Hematopoietic multipotent progenitor cell (in vitro differentiated cells): ENCODE data around the gene CARD9. TPM values are rescaled to one million over a fixed set of nuclear protein-coding genes. Genes with fewer than 3 reads are reported as not detected.

Experiments
- DNase-seq, 3 donors: peaks; one replicate each; pipeline ENCODE4 v3.0.0-alpha.2; 2011 to 2015; ENCODE audit warnings: low read depth in 2 of 3, low spot score in 2 of 3
- total RNA-seq: library from RNA; depleted of rRNA; stranded (reverse); fragments of >200 nt; gene quantifications from one replicate; pipeline ENCODE4 v1.2.3, GENCODE V29; 2012

Gene CARD9
- total RNA-seq, 1 donor = 23.4 TPM

- no peak for DNase-seq
These were observed 8.6 kb upstream of the CARD9 start for GRCh38 chr9:136381966-136382513.

GRCh38 chr9:136381311-136381710 is 7.8 kb upstream of the CARD9 start:
- no peak for DNase-seq

GRCh38 chr9:136380381-136380780 is 6.9 kb upstream of the CARD9 start:
- no peak for DNase-seq

GRCh38 chr9:136379891-136380290 is 6.4 kb upstream of the CARD9 start:
- no peak for DNase-seq

- no peak for DNase-seq
These were observed 5.9 kb upstream of the CARD9 start for GRCh38 chr9:136379401-136379800.

- no peak for DNase-seq
These were observed 5.5 kb upstream of the CARD9 start for GRCh38 chr9:136379003-136379287.

- no peak for DNase-seq
These were observed 4.9 kb upstream of the CARD9 start for GRCh38 chr9:136378170-136379002.

- DNase-seq = no peak
These were observed 4.1 kb upstream of the CARD9 start for GRCh38 chr9:136377341-136378169.

GRCh38 chr9:136376457-136376856 is 3.0 kb upstream of the CARD9 start:
- no peak for DNase-seq

- no peak for DNase-seq
These were observed 1.6 kb upstream of the CARD9 start for GRCh38 chr9:136375096-136375495.

GRCh38 chr9:136374183-136374575 is 710 bp upstream of the CARD9 start:
- no peak for DNase-seq

- peak in 2 of 3 donors; percentile 64 to 66 for DNase-seq
These were observed 739 bp downstream of the CARD9 start for GRCh38 chr9:136372561-136373299.

GRCh38 chr9:136372006-136372405 is 1.5 kb downstream of the CARD9 start:
- no peak for DNase-seq

GRCh38 chr9:136371533-136371880 is 2.0 kb downstream of the CARD9 start:
- DNase-seq = no peak

- DNase-seq = no peak
These were observed 2.6 kb downstream of the CARD9 start for GRCh38 chr9:136370687-136371532.

- DNase-seq = no peak
These were observed 3.4 kb downstream of the CARD9 start for GRCh38 chr9:136370037-136370436.

- no peak for DNase-seq
These were observed 5.3 kb downstream of the CARD9 start for GRCh38 chr9:136368190-136368589.

- no peak for DNase-seq
These were observed 5.9 kb downstream of the CARD9 start for GRCh38 chr9:136367296-136368145.

- no peak for DNase-seq
These were observed 6.6 kb downstream of the CARD9 start for GRCh38 chr9:136366826-136367225.
